HEK293T (cell line): Measurements from ENCODE around the gene LRMDA.

Experiments
- CTCF ChIA-PET: fragments of 350-600 bp; formaldehyde crosslinking; extraction: SDS; loops from one replicate; lab custom pipeline; 2021; ENCODE audit warnings: antibody characterized with exemption, inconsistent platforms; lab: Yijun Ruan, JAX
- POLR2A ChIA-PET: fragments of 350-600 bp; formaldehyde crosslinking; extraction: SDS; loops from one replicate; lab custom pipeline; 2020; ENCODE audit warnings: antibody characterized with exemption, inconsistent platforms; lab: Yijun Ruan, JAX
- DNase-seq: peaks from one replicate; pipeline ENCODE4 v3.0.0; 2012; ENCODE audit warnings: mixed read lengths; ENCODE audit errors: extremely low spot score
- ARNT ChIP-seq: fragments of 450-650 bp; IDR thresholded peaks from 2 replicates; pipeline ENCODE4 v1.6.1; 2017; ENCODE audit warnings: mild to moderate bottlenecking
- BHLHE40 ChIP-seq: fragments of 450-650 bp; IDR thresholded peaks from 2 replicates; pipeline ENCODE4 v1.6.1; 2016; ENCODE audit warnings: mild to moderate bottlenecking, moderate library complexity, borderline replicate concordance
- CTBP1 ChIP-seq: fragments of 450-650 bp; IDR thresholded peaks from 2 replicates; pipeline ENCODE4 v1.6.1; 2016; ENCODE audit warnings: borderline replicate concordance
- ELF4 ChIP-seq: fragments of 450-650 bp; IDR thresholded peaks from 2 replicates; pipeline ENCODE4 v1.6.1; 2017; ENCODE audit warnings: antibody characterized with exemption
- FOXA1 ChIP-seq: fragments of 450-650 bp; IDR thresholded peaks from 2 replicates; pipeline ENCODE4 v1.6.1; 2016; ENCODE audit warnings: mild to moderate bottlenecking
- FOXK2 ChIP-seq: fragments of 450-650 bp; IDR thresholded peaks from 2 replicates; pipeline ENCODE4 v1.6.1; 2016; ENCODE audit warnings: mild to moderate bottlenecking
- FOXM1 ChIP-seq: fragments of 450-650 bp; IDR thresholded peaks from 2 replicates; pipeline ENCODE4 v1.6.1; 2017; ENCODE audit warnings: mild to moderate bottlenecking, borderline replicate concordance
- HDGF ChIP-seq: fragments of 450-650 bp; IDR thresholded peaks from 2 replicates; pipeline ENCODE4 v1.6.1; 2017; ENCODE audit warnings: antibody characterized with exemption, borderline replicate concordance
- L3MBTL2 ChIP-seq: fragments of 450-650 bp; conservative IDR thresholded peaks from 2 replicates; pipeline ENCODE4 v1.6.1; 2016; ENCODE audit warnings: mild to moderate bottlenecking
- LEF1 ChIP-seq: fragments of 450-650 bp; IDR thresholded peaks from 2 replicates; pipeline ENCODE4 v1.6.1; 2017; ENCODE audit warnings: mild to moderate bottlenecking, borderline replicate concordance
- NFRKB ChIP-seq: fragments of 450-650 bp; IDR thresholded peaks from 2 replicates; pipeline ENCODE4 v1.6.1; 2016; ENCODE audit warnings: mild to moderate bottlenecking, moderate library complexity
- PKNOX1 ChIP-seq: fragments of 450-650 bp; IDR thresholded peaks from 2 replicates; pipeline ENCODE4 v1.6.1; 2016
- SP1 ChIP-seq: fragments of 450-650 bp; IDR thresholded peaks from 2 replicates; pipeline ENCODE4 v1.6.1; 2017
- SUZ12 ChIP-seq: fragments of 450-650 bp; IDR thresholded peaks from 2 replicates; pipeline ENCODE4 v1.6.1; 2016; ENCODE audit warnings: mild to moderate bottlenecking
- TARDBP ChIP-seq: fragments of 450-650 bp; IDR thresholded peaks from 2 replicates; pipeline ENCODE4 v1.6.1; 2016
- ZNF384 ChIP-seq: fragments of 450-650 bp; IDR thresholded peaks from 2 replicates; pipeline ENCODE4 v1.6.1; 2016

Gene LRMDA

GRCh38 chr10:76043261-76043660, 611.8 kb downstream of the LRMDA start:
- DNase-seq = no peak
- ChIA-PET POLR2A (interaction anchor here (1.2 kb wide), 1 partner anchor 642 kb away, joined by 3 read pairs; the partner anchor contains the start of gene ZNF503), CTCF (no interaction called here)
- TF ChIP-seq ZNF384 (no peak), ELF4 (no peak), ARNT (no peak), L3MBTL2 (no peak), LEF1 (no peak), BHLHE40 (no peak), TARDBP (no peak)

- CTCF ChIA-PET = no interaction called here
- POLR2A ChIA-PET = no interaction called here
- DNase-seq = no peak
- TF ChIP-seq SP1 = no peak
- no peak for TF ChIP-seq ARNT
- no peak for TF ChIP-seq NFRKB
- TF ChIP-seq ELF4 = no peak
- no peak for TF ChIP-seq CTBP1
- no peak for TF ChIP-seq LEF1
- TF ChIP-seq TARDBP = no peak
- no peak for TF ChIP-seq HDGF
- TF ChIP-seq SUZ12 = no peak
- no peak for TF ChIP-seq BHLHE40
- TF ChIP-seq FOXA1 = no peak
- no peak for TF ChIP-seq L3MBTL2
- TF ChIP-seq PKNOX1 = no peak
- TF ChIP-seq FOXK2 = no peak
- TF ChIP-seq ZNF384 = no peak
Measured at GRCh38 chr10:76044751-76045150, 613.3 kb downstream of the LRMDA start.

GRCh38 chr10:76045174-76045573, 613.8 kb downstream of the LRMDA start:
- no peak for DNase-seq
- POLR2A ChIA-PET = no interaction called here
- TF ChIP-seq NFRKB = no peak
- TF ChIP-seq LEF1 = no peak
- no peak for TF ChIP-seq L3MBTL2
- TF ChIP-seq CTBP1 = no peak
- no peak for TF ChIP-seq FOXK2
- CTCF ChIA-PET = no interaction called here

GRCh38 chr10:76047521-76047920, 616.1 kb downstream of the LRMDA start:
- CTCF ChIA-PET = no interaction called here
- TF ChIP-seq FOXK2 (no peak), L3MBTL2 (no peak), BHLHE40 (no peak), ZNF384 (no peak), TARDBP (no peak), LEF1 (no peak), FOXM1 (no peak), SUZ12 (no peak), ELF4 (no peak), SP1 (no peak), CTBP1 (no peak), PKNOX1 (no peak), NFRKB (no peak), FOXA1 (no peak), HDGF (no peak)
- POLR2A ChIA-PET = no interaction called here

GRCh38 chr10:76049581-76050290, 618.3 kb downstream of the LRMDA start:
- TF ChIP-seq SP1 (no peak), SUZ12 (no peak), ZNF384 (no peak), TARDBP (no peak), ELF4 (no peak), PKNOX1 (peak; percentile 89)
- ChIA-PET POLR2A (no interaction called here), CTCF (interaction anchor here (1.8 kb wide), 1 partner anchor 13 kb away, joined by 12 read pairs; no protein-coding TSS in a partner anchor)
- no peak for DNase-seq

More at GRCh38 chr10:76047521-76047920, 616.1 kb downstream of the LRMDA start:
- DNase-seq = no peak

GRCh38 chr10:76050291-76050625, 618.8 kb downstream of the LRMDA start:
- POLR2A ChIA-PET = no interaction called here
- TF ChIP-seq CTBP1 (peak; percentile 13; the same call in 1 of the 2 replicates), ELF4 (no peak), TARDBP (no peak), PKNOX1 (no peak; the same call in 1 of the 2 replicates), FOXM1 (no peak), BHLHE40 (no peak), SUZ12 (no peak)
- no peak for DNase-seq
- CTCF ChIA-PET = interaction anchor here (0.9 to 1.8 kb wide), 3 partner anchors 11 to 253 kb away, joined by 3 to 12 read pairs (median 5); no protein-coding TSS in a partner anchor
